ENCODE measurements around the gene EYA3. TPM values are rescaled to one million over a fixed set of nuclear protein-coding genes. Genes with fewer than 3 reads are reported as not detected.

EYA3 gene
- total RNA-seq, 1 donor from 2014 or later: 17.5 TPM

- Mint-ChIP-seq H3K36me3 (ENCODE audit: unreplicated experiment) (peaks cover 18% of the 10 kb centered on the region), H3K4me3 (ENCODE audit: unreplicated experiment) (no peak overlapping the region), H3K9me3 (ENCODE audit: unreplicated experiment) (no peaks in the 10 kb centered on the region), H3K4me1 (ENCODE audit: unreplicated experiment) (peaks cover 24% of the 10 kb centered on the region), H3K27me3 (ENCODE audit: unreplicated experiment) (no peaks in the 10 kb centered on the region), H3K27ac (ENCODE audit: unreplicated experiment) (no peak overlapping the region)
- no peak for DNase-seq (ENCODE audit: extremely low spot score, unreplicated experiment)
- TF ChIP-seq CTCF (IDR thresholded peaks at IDR 0.05): no peak
Measured at GRCh38 chr1:28058971-28059878, 29.2 kb downstream of the EYA3 start.

- no peak for TF ChIP-seq CTCF (IDR thresholded peaks at IDR 0.05)
- H3K36me3 Mint-ChIP-seq (ENCODE audit: unreplicated experiment): peaks cover 19% of the 10 kb centered on the region
- peaks cover 18% of the 10 kb centered on the region for H3K4me1 Mint-ChIP-seq (ENCODE audit: unreplicated experiment)
- DNase-seq (ENCODE audit: extremely low spot score, unreplicated experiment): no peak
- H3K27me3 Mint-ChIP-seq (ENCODE audit: unreplicated experiment): no peaks in the 10 kb centered on the region
- H3K9me3 Mint-ChIP-seq (ENCODE audit: unreplicated experiment): no peaks in the 10 kb centered on the region
- H3K27ac Mint-ChIP-seq (ENCODE audit: unreplicated experiment): no peak overlapping the region
- H3K4me3 Mint-ChIP-seq (ENCODE audit: unreplicated experiment): no peak overlapping the region
Measured at GRCh38 chr1:28058168-28058567, 30.2 kb downstream of the EYA3 start.

GRCh38 chr1:28056129-28056925, 32.1 kb downstream of the EYA3 start:
- Mint-ChIP-seq H3K9me3 (ENCODE audit: unreplicated experiment) (no peaks in the 10 kb centered on the region), H3K4me1 (ENCODE audit: unreplicated experiment) (peaks cover 18% of the 10 kb centered on the region), H3K27me3 (ENCODE audit: unreplicated experiment) (no peaks in the 10 kb centered on the region), H3K4me3 (ENCODE audit: unreplicated experiment) (no peak overlapping the region), H3K36me3 (ENCODE audit: unreplicated experiment) (peaks cover 20% of the 10 kb centered on the region), H3K27ac (ENCODE audit: unreplicated experiment) (no peak overlapping the region)
- no peak for TF ChIP-seq CTCF (IDR thresholded peaks at IDR 0.05)
- DNase-seq (ENCODE audit: extremely low spot score, unreplicated experiment): no peak

GRCh38 chr1:28050776-28051175, 37.6 kb downstream of the EYA3 start:
- Mint-ChIP-seq H3K27ac (ENCODE audit: unreplicated experiment) (no peak overlapping the region), H3K4me3 (ENCODE audit: unreplicated experiment) (no peak overlapping the region), H3K9me3 (ENCODE audit: unreplicated experiment) (no peaks in the 10 kb centered on the region), H3K27me3 (ENCODE audit: unreplicated experiment) (no peaks in the 10 kb centered on the region), H3K4me1 (ENCODE audit: unreplicated experiment) (no peaks in the 10 kb centered on the region), H3K36me3 (ENCODE audit: unreplicated experiment) (peaks cover 28% of the 10 kb centered on the region)
- no peak for DNase-seq (ENCODE audit: extremely low spot score, unreplicated experiment)
- TF ChIP-seq CTCF (IDR thresholded peaks at IDR 0.05): no peak

GRCh38 chr1:28046716-28047115, 41.7 kb downstream of the EYA3 start:
- H3K9me3 Mint-ChIP-seq (ENCODE audit: unreplicated experiment): no peaks in the 10 kb centered on the region
- no peak for TF ChIP-seq CTCF (IDR thresholded peaks at IDR 0.05)
- no peak overlapping the region for H3K27ac Mint-ChIP-seq (ENCODE audit: unreplicated experiment)
- H3K4me3 Mint-ChIP-seq (ENCODE audit: unreplicated experiment): no peak overlapping the region
- no peak for DNase-seq (ENCODE audit: extremely low spot score, unreplicated experiment)
- no peaks in the 10 kb centered on the region for H3K4me1 Mint-ChIP-seq (ENCODE audit: unreplicated experiment)
- H3K27me3 Mint-ChIP-seq (ENCODE audit: unreplicated experiment): no peaks in the 10 kb centered on the region
- peaks cover 25% of the 10 kb centered on the region for H3K36me3 Mint-ChIP-seq (ENCODE audit: unreplicated experiment)

All from osteocyte (in vitro differentiated cells).